GM10266 (cell line): ENCODE data around the gene PCBP4.
"Not testable (repeated sequence)": the region's sequence is repeated elsewhere in the genome, so short reads cannot be mapped to it uniquely, and the experiment has no call there.

Experiments used
- DNase-seq: peaks from one replicate; pipeline ENCODE4 v3.0.0; 2012; ENCODE audit errors: extremely low spot score
- CTCF ChIP-seq: IDR thresholded peaks from 2 replicates; pipeline ENCODE4 v1.5.1; 2012; ENCODE audit warnings: mild to moderate bottlenecking, low read depth; ENCODE audit not compliant: control insufficient read depth, insufficient read depth; ENCODE audit errors: missing control alignments

Gene PCBP4

GRCh38 chr3:51994530-51994929 lies 27.3 kb upstream of the PCBP4 start:
- no peak for DNase-seq
- no peak for TF ChIP-seq CTCF

GRCh38 chr3:51993657-51994056 lies 26.4 kb upstream of the PCBP4 start:
- not testable (repeated sequence) for DNase-seq

- TF ChIP-seq CTCF = no peak
- DNase-seq = no peak
Observed at GRCh38 chr3:51992017-51992682, 24.9 kb upstream of the PCBP4 start.

GRCh38 chr3:51990501-51990971 lies 23.3 kb upstream of the PCBP4 start:
- DNase-seq = not testable (repeated sequence)

GRCh38 chr3:51988286-51989146 lies 21.3 kb upstream of the PCBP4 start:
- no peak for TF ChIP-seq CTCF
- DNase-seq = no peak

- DNase-seq = no peak
- TF ChIP-seq CTCF = no peak
Observed at GRCh38 chr3:51987568-51987967, 20.3 kb upstream of the PCBP4 start.

GRCh38 chr3:51986010-51986947 lies 19.0 kb upstream of the PCBP4 start:
- no peak for TF ChIP-seq CTCF
- DNase-seq = no peak
